Liver (tissue), 9 donors: Measurements from ENCODE around the gene TBX1. TPM values are rescaled to one million over a fixed set of nuclear protein-coding genes. Genes with fewer than 3 reads are reported as not detected.
"Not testable (repeated sequence)": the region's sequence is repeated elsewhere in the genome, so short reads cannot be mapped to it uniquely, and the experiment has no call there.

ENCODE experiments used
- DNase-seq: peaks from one replicate; pipeline ENCODE4 v3.0.0-alpha.2; 2017; ENCODE audit warnings: low spot score
- H3K27ac ChIP-seq, 2 donors: one replicate each; pipeline ENCODE4 v1.7.0; 2013; ENCODE audit warnings: inconsistent platforms in 2 of 2, low read length in 2 of 2, control low read depth in 1 of 2, low read depth in 1 of 2, mild to moderate bottlenecking in 1 of 2
- H3K27me3 ChIP-seq, 4 donors: one replicate each; pipeline versions ENCODE4 v1.6.1 to v1.7.0; 2013; ENCODE audit warnings: low read length in 3 of 4, inconsistent platforms in 1 of 4, mild to moderate bottlenecking in 1 of 4, moderate library complexity in 1 of 4; ENCODE audit not compliant: control insufficient read depth in 4 of 4, insufficient read depth in 4 of 4
- H3K36me3 ChIP-seq, 4 donors: one replicate each; pipeline versions ENCODE4 v1.6.1 to v1.7.0; 2013; ENCODE audit warnings: low read length in 3 of 4, mild to moderate bottlenecking in 3 of 4, low read depth in 1 of 4, moderate library complexity in 1 of 4; ENCODE audit not compliant: control insufficient read depth in 4 of 4, insufficient read depth in 3 of 4
- H3K4me1 ChIP-seq, 4 donors: one replicate each; pipeline versions ENCODE4 v1.6.1 to v1.7.0; 2013; ENCODE audit warnings: low read length in 3 of 4, mild to moderate bottlenecking in 3 of 4, moderate library complexity in 1 of 4; ENCODE audit not compliant: control insufficient read depth in 4 of 4, insufficient read depth in 4 of 4
- H3K4me3 ChIP-seq, 3 donors: one replicate each; pipeline versions ENCODE4 v1.6.1 to v1.7.0; 2013; ENCODE audit warnings: low read length in 3 of 3, control low read depth in 1 of 3, low read depth in 1 of 3, mild to moderate bottlenecking in 1 of 3
- H3K9ac ChIP-seq, 2 donors: one replicate each; pipeline ENCODE4 v1.7.0; 2013; ENCODE audit warnings: low read length in 2 of 2, mild to moderate bottlenecking in 2 of 2, moderate library complexity in 2 of 2, control low read depth in 1 of 2, low read depth in 1 of 2
- H3K9me3 ChIP-seq, 4 donors: one replicate each; pipeline versions ENCODE4 v1.6.1 to v1.7.0; 2013; ENCODE audit warnings: low read length in 3 of 4; ENCODE audit not compliant: control insufficient read depth in 4 of 4
- EGR1 ChIP-seq, 2 donors: IDR thresholded peaks; 2 replicates each; pipeline ENCODE4 v1.6.1; 2016 to 2018; ENCODE audit warnings: antibody characterized with exemption in 2 of 2, low read depth in 2 of 2
- FOXA1 ChIP-seq: IDR thresholded peaks from 2 replicates; pipeline ENCODE4 v1.6.1; 2016; ENCODE audit warnings: antibody characterized with exemption
- FOXA2 ChIP-seq: IDR thresholded peaks from 2 replicates; pipeline ENCODE4 v1.6.1; 2016; ENCODE audit warnings: antibody characterized with exemption
- HNF4A ChIP-seq, 2 donors: conservative IDR thresholded peaks; 2 replicates each; pipeline ENCODE4 v1.6.1; 2016; ENCODE audit warnings: antibody characterized with exemption in 2 of 2, mild to moderate bottlenecking in 2 of 2
- HNF4G ChIP-seq: IDR thresholded peaks from 2 replicates; pipeline ENCODE4 v1.6.1; 2016; ENCODE audit warnings: antibody characterized with exemption
- NR2F2 ChIP-seq: IDR thresholded peaks from 2 replicates; pipeline ENCODE4 v1.6.1; 2016; ENCODE audit warnings: antibody characterized with exemption
- RAD21 ChIP-seq, 2 donors: IDR thresholded peaks; 2 replicates each; pipeline ENCODE4 v1.6.1; 2016; ENCODE audit warnings: antibody characterized with exemption in 2 of 2, mild to moderate bottlenecking in 2 of 2
- RXRA ChIP-seq, 2 donors: IDR thresholded peaks; 2 replicates each; pipeline ENCODE4 v1.6.1; 2017 to 2018; ENCODE audit warnings: antibody characterized with exemption in 2 of 2, mild to moderate bottlenecking in 1 of 2
- SP1 ChIP-seq: IDR thresholded peaks from 2 replicates; pipeline ENCODE4 v1.6.1; 2018; ENCODE audit warnings: antibody characterized with exemption, mild to moderate bottlenecking
- TAF1 ChIP-seq: conservative IDR thresholded peaks from 2 replicates; pipeline ENCODE4 v1.6.1; 2016; ENCODE audit warnings: antibody characterized with exemption, mild to moderate bottlenecking
- YY1 ChIP-seq: IDR thresholded peaks from 2 replicates; pipeline ENCODE4 v1.6.1; 2016; ENCODE audit warnings: antibody characterized with exemption, mild to moderate bottlenecking
- WGBS: extraction: QIAGEN DNeasy Blood & Tissue Kit; methylation state at CpG from one replicate; pipeline ENCODE4 v1.1.7; 2013; 5-methylcytosine and 5-hydroxymethylcytosine counted together
- polyA plus RNA-seq, 2 donors: library from polyadenylated mRNA; stranded (reverse) in 1 of 2; unstranded in 1 of 2; fragments of 200-250 nt in 1 of 2; fragments of >200 nt in 1 of 2; fragmentation: Nextera tagmentation in 1 of 2; extraction: Ambion mirVana in 1 of 2; gene quantifications; one replicate each; pipeline versions ENCODE4 v1.2.1 to v1.2.3, GENCODE V29; 2013 to 2015
- total RNA-seq, 2 donors: library from RNA; depleted of rRNA; stranded (reverse); fragments of >200 nt; gene quantifications; one replicate each; pipeline ENCODE4 v1.2.3, GENCODE V29; 2014
- TF ChIP-seq, protein P1 (sequence below): IDR thresholded peaks from 2 replicates; pipeline ENCODE4 v1.6.1; 2016; ENCODE audit warnings: antibody characterized with exemption
- TF ChIP-seq, protein P2 (sequence below): IDR thresholded peaks from 2 replicates; pipeline ENCODE4 v1.6.1; 2016; ENCODE audit warnings: antibody characterized with exemption, mild to moderate bottlenecking
- TF ChIP-seq, protein P3 (sequence below): IDR thresholded peaks from 2 replicates; pipeline ENCODE4 v1.6.1; 2016; ENCODE audit warnings: antibody characterized with exemption
- donor health status: healthy.
- donor health status: healthy.
- donor health status: healthy.
- donor health status: healthy.
- donor health status: healthy.

TBX1 gene
- total and polyA plus RNA-seq, 4 donors: 0.17 to 0.18 TPM; not detected in 2

DNA sequence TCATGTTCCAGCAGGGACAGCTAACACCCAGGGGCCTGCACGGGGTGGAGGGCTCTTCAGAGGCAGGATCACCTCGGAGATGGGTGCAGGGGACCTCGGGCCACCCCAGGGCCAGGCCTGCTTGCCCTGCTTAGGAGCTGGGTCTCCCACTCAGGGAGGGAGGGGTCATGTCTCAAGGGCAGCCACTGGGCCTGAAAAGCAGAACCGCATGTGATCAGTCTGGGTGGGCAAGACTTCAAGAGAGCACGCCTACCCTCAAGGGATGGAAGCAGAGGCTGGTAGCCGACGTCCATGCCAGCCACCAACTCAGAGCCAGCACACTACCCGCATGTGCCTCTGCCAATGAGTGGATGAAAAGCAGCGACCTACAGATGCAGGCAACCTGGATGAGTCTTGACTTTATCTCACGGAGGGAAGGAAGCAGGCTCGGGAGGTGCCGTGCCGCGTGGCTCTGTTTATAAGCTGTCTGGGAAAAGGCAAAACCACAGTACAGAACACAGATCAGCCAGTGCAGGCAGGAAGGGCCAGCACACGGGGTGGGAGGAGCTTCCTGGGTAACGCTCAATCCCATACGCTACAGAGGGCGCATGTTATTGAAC, 16.0 kb downstream of the TBX1 start:
- H3K27me3 ChIP-seq: no peaks in the 10 kb centered on the region
- WGBS: 65% methylated on average over 18 of the region's 18 CpGs

DNA sequence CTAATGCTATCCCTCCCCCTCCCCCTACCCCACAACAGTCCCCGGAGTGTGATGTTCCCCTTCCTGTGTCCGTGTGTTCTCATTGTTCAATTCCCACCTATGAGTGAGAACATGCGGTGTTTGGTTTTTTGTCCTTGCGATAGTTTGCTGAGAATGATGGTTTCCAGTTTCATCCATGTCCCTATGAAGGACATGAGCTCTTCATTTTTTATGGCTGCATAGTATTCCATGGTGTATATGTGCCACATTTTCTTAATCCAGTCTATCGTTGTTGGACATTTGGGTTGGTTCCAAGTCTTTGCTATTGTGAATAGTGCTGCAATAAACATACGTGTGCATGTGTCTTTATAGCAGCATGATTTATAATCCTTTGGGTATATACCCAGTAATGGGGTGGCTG, 16.6 kb downstream of the TBX1 start:
- 78% methylated on average over 6 of the region's 6 CpGs for WGBS
- H3K27ac ChIP-seq, H3K27me3 ChIP-seq, H3K4me1 ChIP-seq, H3K36me3 ChIP-seq, DNase-seq, H3K9me3 ChIP-seq, H3K9ac ChIP-seq, H3K4me3 ChIP-seq: not testable (repeated sequence)

More for the DNA sequence above, 16.0 kb downstream of the TBX1 start:
- TF ChIP-seq RAD21 (IDR thresholded peaks at IDR 0.05) (no peak), TAF1 (no peak), RXRA (IDR thresholded peaks at IDR 0.05) (no peak)
- H3K36me3 ChIP-seq: no peaks in the 10 kb centered on the region
- no peaks in the 10 kb centered on the region for H3K4me1 ChIP-seq
- no peak overlapping the region for H3K9ac ChIP-seq
- no peak for DNase-seq
- H3K4me3 ChIP-seq: no peak overlapping the region
- no peak overlapping the region for H3K27ac ChIP-seq
- no peaks in the 10 kb centered on the region for H3K9me3 ChIP-seq

DNA sequence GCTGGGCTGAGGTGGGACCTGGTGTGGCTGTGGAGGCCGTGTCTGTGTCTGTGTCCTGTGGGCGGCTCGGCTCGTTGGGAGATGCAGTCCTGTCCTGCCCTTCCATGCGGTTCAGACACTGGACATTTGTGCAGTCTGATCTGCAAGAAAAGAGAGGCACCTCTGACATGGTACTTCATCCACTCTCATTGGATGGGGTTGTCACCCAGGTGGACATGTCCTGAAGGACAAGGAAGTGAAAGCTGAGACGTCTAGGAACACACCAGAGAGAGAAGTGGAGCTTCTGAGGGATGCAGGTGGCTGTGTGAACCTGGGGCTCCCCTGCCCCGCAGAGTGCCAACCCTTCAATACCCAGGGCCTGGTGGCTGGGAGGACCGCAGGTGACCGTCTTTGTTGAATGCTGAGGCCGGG, 18.4 kb downstream of the TBX1 start:
- H3K27me3 ChIP-seq: no peaks in the 10 kb centered on the region
- H3K36me3 ChIP-seq: no peaks in the 10 kb centered on the region
- no peak for DNase-seq
- H3K27ac ChIP-seq: no peak overlapping the region
- no peak overlapping the region for H3K9ac ChIP-seq
- WGBS: 91% methylated on average over 10 of the region's 10 CpGs
- no peaks in the 10 kb centered on the region for H3K9me3 ChIP-seq
- H3K4me1 ChIP-seq: no peaks in the 10 kb centered on the region
- no peak overlapping the region for H3K4me3 ChIP-seq
- TF ChIP-seq RXRA (IDR thresholded peaks at IDR 0.05) (no peak), SP1 (no peak)
- TF ChIP-seq, protein P1, sequence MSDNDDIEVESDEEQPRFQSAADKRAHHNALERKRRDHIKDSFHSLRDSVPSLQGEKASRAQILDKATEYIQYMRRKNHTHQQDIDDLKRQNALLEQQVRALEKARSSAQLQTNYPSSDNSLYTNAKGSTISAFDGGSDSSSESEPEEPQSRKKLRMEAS: no peak
- TF ChIP-seq, protein P2, sequence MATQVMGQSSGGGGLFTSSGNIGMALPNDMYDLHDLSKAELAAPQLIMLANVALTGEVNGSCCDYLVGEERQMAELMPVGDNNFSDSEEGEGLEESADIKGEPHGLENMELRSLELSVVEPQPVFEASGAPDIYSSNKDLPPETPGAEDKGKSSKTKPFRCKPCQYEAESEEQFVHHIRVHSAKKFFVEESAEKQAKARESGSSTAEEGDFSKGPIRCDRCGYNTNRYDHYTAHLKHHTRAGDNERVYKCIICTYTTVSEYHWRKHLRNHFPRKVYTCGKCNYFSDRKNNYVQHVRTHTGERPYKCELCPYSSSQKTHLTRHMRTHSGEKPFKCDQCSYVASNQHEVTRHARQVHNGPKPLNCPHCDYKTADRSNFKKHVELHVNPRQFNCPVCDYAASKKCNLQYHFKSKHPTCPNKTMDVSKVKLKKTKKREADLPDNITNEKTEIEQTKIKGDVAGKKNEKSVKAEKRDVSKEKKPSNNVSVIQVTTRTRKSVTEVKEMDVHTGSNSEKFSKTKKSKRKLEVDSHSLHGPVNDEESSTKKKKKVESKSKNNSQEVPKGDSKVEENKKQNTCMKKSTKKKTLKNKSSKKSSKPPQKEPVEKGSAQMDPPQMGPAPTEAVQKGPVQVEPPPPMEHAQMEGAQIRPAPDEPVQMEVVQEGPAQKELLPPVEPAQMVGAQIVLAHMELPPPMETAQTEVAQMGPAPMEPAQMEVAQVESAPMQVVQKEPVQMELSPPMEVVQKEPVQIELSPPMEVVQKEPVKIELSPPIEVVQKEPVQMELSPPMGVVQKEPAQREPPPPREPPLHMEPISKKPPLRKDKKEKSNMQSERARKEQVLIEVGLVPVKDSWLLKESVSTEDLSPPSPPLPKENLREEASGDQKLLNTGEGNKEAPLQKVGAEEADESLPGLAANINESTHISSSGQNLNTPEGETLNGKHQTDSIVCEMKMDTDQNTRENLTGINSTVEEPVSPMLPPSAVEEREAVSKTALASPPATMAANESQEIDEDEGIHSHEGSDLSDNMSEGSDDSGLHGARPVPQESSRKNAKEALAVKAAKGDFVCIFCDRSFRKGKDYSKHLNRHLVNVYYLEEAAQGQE: no peak

DNA sequence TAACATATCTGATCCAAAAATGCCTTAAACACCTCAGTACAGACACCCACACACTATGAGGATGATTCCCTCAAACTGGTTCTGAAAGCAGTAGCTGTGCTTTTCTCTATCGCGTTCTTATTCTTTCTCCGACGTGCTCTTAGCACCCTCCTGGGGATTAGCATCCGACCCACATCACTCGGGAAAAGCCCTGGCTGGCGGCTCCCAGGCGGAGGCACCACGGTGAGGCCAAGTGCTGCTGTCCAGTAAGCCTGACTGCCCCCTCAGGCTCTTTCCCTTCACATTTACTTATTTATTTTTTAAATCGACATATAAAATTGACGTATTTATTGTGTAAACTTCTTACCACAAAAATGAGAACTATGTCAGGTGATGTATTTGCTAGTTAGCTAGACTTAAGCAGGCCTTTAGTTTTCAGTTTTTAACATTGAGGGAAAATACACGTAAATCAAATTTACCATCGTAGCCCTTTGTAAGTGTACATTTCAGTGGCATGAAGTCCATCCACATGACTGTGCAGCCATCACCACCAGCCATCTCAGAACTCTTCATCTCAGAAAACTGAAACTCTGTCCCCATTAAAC, 19.2 kb downstream of the TBX1 start:
- H3K36me3 ChIP-seq: no peaks in the 10 kb centered on the region
- DNase-seq: no peak
- H3K27ac ChIP-seq: no peak overlapping the region
- H3K9me3 ChIP-seq: no peaks in the 10 kb centered on the region
- H3K27me3 ChIP-seq: no peaks in the 10 kb centered on the region
- no peaks in the 10 kb centered on the region for H3K4me1 ChIP-seq
- H3K9ac ChIP-seq: no peak overlapping the region
- no peak overlapping the region for H3K4me3 ChIP-seq
- WGBS: 77% methylated on average over 13 of the region's 13 CpGs
- TF ChIP-seq NR2F2: no peak
- TF ChIP-seq YY1: no peak
- no peak for TF ChIP-seq EGR1 (IDR thresholded peaks at IDR 0.05; ENCODE audit: low read depth in 2 of 2)
- no peak for TF ChIP-seq RXRA (IDR thresholded peaks at IDR 0.05)
- no peak for TF ChIP-seq HNF4A (conservative IDR thresholded peaks at IDR 0.05)
- no peak for TF ChIP-seq RAD21 (IDR thresholded peaks at IDR 0.05)
- TF ChIP-seq, protein P3, sequence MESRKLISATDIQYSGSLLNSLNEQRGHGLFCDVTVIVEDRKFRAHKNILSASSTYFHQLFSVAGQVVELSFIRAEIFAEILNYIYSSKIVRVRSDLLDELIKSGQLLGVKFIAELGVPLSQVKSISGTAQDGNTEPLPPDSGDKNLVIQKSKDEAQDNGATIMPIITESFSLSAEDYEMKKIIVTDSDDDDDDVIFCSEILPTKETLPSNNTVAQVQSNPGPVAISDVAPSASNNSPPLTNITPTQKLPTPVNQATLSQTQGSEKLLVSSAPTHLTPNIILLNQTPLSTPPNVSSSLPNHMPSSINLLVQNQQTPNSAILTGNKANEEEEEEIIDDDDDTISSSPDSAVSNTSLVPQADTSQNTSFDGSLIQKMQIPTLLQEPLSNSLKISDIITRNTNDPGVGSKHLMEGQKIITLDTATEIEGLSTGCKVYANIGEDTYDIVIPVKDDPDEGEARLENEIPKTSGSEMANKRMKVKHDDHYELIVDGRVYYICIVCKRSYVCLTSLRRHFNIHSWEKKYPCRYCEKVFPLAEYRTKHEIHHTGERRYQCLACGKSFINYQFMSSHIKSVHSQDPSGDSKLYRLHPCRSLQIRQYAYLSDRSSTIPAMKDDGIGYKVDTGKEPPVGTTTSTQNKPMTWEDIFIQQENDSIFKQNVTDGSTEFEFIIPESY: no peak
- no peak for TF ChIP-seq FOXA1
- TF ChIP-seq TAF1: no peak
- no peak for TF ChIP-seq FOXA2
- TF ChIP-seq, protein P2: no peak
- no peak for TF ChIP-seq HNF4G
